ENCODE data around the gene DNAJB7.

GRCh38 chr22:40838486-40838885 lies 23.4 kb downstream of the DNAJB7 start:
- no peak for TF ChIP-seq POLR2A (IDR thresholded peaks at IDR 0.05)
- TF ChIP-seq CTCF (IDR thresholded peaks at IDR 0.05 in 4 of 5, conservative IDR thresholded peaks at IDR 0.05 in 1 of 5) = no peak
